C4-2B (cell line): Measurements from ENCODE around the gene ERAS.

ENCODE experiments used
- H3K27ac ChIP-seq: fragments of 450-650 bp; 2 replicates; pipeline ENCODE4 v1.5.1; 2017
- ZFX ChIP-seq: fragments of 450-650 bp; IDR thresholded peaks from 2 replicates; pipeline ENCODE4 v1.6.1; 2017
- TF ChIP-seq, protein P1 (sequence below): fragments of 450-650 bp; conservative IDR thresholded peaks from 2 replicates; pipeline ENCODE4 v1.5.1; 2017; ENCODE audit warnings: mild to moderate bottlenecking

The ERAS gene

DNA sequence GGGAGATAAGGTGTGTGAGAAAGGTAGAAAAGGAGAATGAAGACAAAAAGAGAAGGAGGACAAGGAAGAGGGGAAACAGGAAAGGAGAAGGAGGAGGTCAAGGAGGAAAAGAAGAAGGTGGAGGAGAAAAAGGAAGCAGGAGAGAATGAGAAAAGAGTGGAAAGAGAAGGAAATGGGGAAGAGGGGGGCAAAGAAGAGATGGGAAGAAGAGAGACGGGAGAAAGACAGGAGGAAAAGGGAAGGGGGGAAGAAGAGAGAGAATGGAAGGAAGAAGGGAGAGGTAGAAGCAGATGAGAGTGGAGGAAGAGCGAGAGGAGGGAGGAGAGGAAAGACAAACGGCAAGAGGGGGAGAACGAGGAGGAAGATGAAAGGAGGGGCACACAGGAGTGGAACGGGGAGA is 35.8 kb upstream of the ERAS start:
- TF ChIP-seq, protein P1, sequence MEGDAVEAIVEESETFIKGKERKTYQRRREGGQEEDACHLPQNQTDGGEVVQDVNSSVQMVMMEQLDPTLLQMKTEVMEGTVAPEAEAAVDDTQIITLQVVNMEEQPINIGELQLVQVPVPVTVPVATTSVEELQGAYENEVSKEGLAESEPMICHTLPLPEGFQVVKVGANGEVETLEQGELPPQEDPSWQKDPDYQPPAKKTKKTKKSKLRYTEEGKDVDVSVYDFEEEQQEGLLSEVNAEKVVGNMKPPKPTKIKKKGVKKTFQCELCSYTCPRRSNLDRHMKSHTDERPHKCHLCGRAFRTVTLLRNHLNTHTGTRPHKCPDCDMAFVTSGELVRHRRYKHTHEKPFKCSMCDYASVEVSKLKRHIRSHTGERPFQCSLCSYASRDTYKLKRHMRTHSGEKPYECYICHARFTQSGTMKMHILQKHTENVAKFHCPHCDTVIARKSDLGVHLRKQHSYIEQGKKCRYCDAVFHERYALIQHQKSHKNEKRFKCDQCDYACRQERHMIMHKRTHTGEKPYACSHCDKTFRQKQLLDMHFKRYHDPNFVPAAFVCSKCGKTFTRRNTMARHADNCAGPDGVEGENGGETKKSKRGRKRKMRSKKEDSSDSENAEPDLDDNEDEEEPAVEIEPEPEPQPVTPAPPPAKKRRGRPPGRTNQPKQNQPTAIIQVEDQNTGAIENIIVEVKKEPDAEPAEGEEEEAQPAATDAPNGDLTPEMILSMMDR: no peak
- TF ChIP-seq ZFX: no peak
- no peak overlapping the region for H3K27ac ChIP-seq

DNA sequence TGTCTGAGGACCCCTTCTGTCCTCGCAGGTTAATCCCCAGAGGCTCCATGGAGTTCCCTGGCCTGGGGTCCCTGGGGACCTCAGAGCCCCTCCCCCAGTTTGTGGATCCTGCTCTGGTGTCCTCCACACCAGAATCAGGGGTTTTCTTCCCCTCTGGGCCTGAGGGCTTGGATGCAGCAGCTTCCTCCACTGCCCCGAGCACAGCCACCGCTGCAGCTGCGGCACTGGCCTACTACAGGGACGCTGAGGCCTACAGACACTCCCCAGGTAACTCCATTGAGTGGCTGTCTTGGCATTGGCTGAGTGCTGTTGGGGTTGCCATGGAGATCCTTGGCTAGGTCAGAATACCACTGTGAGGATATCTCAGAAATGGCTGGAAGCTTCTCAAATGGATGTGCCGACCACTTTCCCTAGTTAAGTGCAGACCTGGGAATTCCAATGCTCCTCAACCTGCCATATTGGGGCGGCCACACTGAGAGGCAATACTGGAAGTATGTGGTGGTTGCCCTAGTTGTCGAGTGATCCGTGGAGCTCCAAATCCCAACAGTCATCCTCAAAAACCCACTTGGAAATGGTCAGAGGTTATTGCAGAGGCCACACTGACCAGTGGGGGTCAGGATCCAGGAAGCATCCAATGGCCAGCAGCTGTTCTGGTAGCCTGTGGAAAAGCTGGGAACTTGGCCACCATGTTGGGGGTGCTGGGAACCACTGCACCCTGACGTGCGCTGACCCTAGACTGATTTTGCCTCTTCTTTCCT is 35.1 kb upstream of the ERAS start:
- H3K27ac ChIP-seq: no peak overlapping the region
- TF ChIP-seq ZFX: no peak
- TF ChIP-seq, protein P1: no peak

DNA sequence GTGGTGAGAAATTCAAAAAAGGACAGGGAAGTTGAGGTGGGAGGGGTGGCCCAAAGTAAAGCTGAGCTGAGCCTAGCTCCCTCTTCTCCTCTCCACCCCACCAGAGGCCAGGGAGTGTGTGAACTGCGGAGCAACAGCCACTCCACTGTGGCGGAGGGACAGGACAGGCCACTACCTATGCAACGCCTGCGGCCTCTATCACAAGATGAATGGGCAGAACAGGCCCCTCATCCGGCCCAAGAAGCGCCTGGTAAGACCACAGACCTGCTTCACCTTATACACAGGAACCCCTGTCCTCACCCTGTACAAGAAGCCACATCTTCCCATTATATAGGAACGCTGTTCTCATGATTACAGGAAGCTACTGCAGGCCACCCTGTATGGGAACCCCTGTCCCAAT is 34.1 kb upstream of the ERAS start:
- H3K27ac ChIP-seq: no peak overlapping the region
- TF ChIP-seq, protein P1: no peak
- TF ChIP-seq ZFX: no peak

DNA sequence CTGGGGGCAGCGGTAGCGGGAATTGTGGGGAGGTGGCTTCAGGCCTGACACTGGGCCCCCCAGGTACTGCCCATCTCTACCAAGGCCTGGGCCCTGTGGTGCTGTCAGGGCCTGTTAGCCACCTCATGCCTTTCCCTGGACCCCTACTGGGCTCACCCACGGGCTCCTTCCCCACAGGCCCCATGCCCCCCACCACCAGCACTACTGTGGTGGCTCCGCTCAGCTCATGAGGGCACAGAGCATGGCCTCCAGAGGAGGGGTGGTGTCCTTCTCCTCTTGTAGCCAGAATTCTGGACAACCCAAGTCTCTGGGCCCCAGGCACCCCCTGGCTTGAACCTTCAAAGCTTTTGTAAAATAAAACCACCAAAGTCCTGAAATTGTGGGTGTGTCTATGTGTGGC is 32.4 kb upstream of the ERAS start:
- TF ChIP-seq, protein P1: no peak
- TF ChIP-seq ZFX: no peak
- no peak overlapping the region for H3K27ac ChIP-seq

DNA sequence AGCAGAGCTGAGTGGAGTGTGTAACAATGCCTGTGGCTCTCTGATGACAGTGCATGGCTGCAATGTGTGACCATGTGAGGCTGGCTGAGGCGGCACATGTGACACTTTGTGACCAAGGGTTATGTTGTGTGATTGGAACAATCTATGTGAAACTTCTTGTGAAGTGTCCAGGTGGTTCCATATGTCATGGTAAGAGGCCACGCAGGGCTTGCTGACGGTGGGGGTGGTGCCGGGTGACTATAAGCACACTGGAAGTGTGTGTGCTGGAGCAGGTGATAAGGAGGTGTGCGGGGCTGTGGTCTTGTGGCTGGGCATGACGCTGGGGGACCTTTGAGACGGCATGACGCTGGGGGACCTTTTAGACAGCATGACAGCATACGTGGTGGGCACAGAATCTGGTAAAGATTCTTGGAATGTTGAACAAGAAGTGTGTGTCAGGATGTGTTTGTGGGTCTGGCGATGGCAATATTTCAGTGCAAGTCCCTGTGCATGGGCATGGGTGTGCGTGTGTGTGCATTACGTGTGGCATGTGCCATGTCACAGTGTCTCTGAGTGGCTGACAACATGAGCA is 31.9 kb upstream of the ERAS start:
- no peak overlapping the region for H3K27ac ChIP-seq
- no peak for TF ChIP-seq ZFX
- TF ChIP-seq, protein P1: no peak

DNA sequence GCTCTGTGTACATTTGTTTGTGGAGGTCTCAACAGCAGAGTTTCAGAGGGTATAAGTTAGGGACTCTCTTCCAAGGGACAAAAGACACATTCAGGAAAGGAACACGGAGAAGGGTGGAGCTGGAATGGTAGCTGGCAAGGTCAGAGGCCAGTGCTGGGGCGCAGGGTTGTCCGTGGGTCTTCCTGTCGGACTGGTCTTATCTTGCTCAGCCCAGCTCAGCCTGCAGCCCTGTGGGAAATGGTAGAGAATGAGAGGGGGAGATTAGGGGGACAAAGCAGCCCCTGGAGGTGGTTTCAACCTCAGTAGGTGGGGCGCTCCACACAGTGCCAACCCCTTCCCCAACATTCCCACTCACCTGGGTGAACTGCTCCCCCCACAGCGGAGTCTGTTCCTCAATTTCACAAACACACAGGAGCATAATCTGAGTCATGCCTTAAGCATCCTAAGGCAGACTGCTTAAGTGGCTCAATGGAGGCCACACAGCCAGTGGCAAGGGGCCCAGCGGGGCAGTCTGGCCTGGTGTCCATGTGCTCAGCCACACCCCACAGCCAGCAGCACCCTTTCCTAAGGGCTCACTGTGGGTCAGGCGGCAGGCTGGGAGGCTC is 31.3 kb upstream of the ERAS start:
- no peak overlapping the region for H3K27ac ChIP-seq
- TF ChIP-seq ZFX: no peak

DNA sequence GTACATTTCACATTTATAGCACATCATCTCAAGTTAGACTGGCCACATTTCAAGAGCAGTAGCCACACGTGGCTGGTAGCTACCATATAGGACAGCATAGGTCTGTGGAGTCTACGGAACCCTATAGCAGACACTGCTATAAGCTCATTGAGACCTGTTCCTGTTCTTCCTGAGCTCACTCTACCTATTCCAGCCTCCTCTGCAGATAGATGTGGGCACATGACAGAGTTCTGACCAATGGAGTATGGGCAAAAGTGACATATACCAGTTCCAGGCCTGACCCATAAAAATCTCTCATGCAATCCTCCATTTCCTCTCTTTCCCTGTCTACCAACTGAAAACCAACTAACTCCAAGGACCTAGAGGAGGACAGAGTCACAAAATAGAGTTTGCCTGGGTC is 28.0 kb upstream of the ERAS start:
- no peak for TF ChIP-seq ZFX
- TF ChIP-seq, protein P1: no peak
- no peak overlapping the region for H3K27ac ChIP-seq
